Aortic smooth muscle cell (primary cell): ENCODE measurements around the gene KNCN. TPM values are rescaled to one million over a fixed set of nuclear protein-coding genes. Genes with fewer than 3 reads are reported as not detected.

Source experiments
- total RNA-seq: library from RNA; depleted of rRNA; stranded (reverse); fragments of >200 nt; gene quantifications from 2 replicates; pipeline ENCODE4 v1.2.3, GENCODE V29; 2014

KNCN gene
- not detected in 2 replicates for total RNA-seq

GRCh38 chr1:46551597-46552095 is at the start of gene KNCN:
TSS of gene KNCN (minus strand) at chr1:46551647. CDS start at chr1:46551215, 432 bp downstream.

Other genes starting within 250 kb of the KNCN start
- 66.5 and 72.8 TPM in 2 replicates for gene LRRC41, start 248.0 kb downstream of the KNCN start, total RNA-seq
- 763 and 780 TPM in 2 replicates for gene UQCRH, start 247.9 kb downstream of the KNCN start, total RNA-seq
- gene NSUN4, start 210.8 kb downstream of the KNCN start, total RNA-seq: 10.5 and 12.7 TPM in 2 replicates
- gene FAAH, start 157.3 kb downstream of the KNCN start, total RNA-seq: 0.37 and 0.92 TPM in 2 replicates
- not detected in 2 replicates for gene DMBX1, start 61.8 kb downstream of the KNCN start, total RNA-seq
- 15.7 and 18.6 TPM in 2 replicates for gene MKNK1, start 52.6 kb upstream of the KNCN start, total RNA-seq
- gene MOB3C, start 65.2 kb upstream of the KNCN start, total RNA-seq: 10.4 and 11.4 TPM in 2 replicates
- gene ATPAF1, start 116.7 kb upstream of the KNCN start, total RNA-seq: 44.5 and 47.9 TPM in 2 replicates
- gene TEX38, start 120.2 kb upstream of the KNCN start, total RNA-seq: not detected in 2 replicates
- 30.3 and 42.4 TPM in 2 replicates for gene EFCAB14, start 167.5 kb upstream of the KNCN start, total RNA-seq
- gene CYP4B1, start 247.4 kb upstream of the KNCN start, total RNA-seq: not detected in 2 replicates